HG03039 (cell line): ENCODE data around the gene PSENEN.
A peak's percentile ranks its signal among the peaks of the same experiment; 100 is the strongest.
"Not testable (repeated sequence)": the region's sequence is repeated elsewhere in the genome, so short reads cannot be mapped to it uniquely, and the experiment has no call there.

Source experiments
- ATAC-seq: cut with Tn5 transposase; IDR thresholded peaks from one replicate; pipeline ENCODE4 v1.9.1; 2021; ENCODE audit warnings: mild to moderate bottlenecking, moderate library complexity; ENCODE audit not compliant: unreplicated experiment

PSENEN gene

DNA sequence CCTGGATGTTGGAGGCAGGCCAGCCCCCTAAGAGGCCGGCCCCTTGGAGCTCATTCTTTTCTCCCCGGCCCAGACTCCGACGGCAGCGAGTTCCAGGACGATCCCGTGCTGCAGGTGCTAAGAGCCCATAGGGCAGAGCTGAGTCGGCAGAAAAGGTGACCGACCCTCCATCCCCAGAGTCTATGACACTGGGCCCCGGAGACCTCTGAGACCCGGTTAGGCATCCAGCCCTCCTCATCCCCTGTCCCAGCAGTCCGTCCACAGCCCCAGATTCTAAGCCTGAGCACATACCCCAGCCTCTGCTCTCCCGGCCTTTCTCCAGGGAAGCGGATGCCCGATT lies 22.6 kb downstream of the PSENEN start:
- ATAC-seq: no peak

DNA sequence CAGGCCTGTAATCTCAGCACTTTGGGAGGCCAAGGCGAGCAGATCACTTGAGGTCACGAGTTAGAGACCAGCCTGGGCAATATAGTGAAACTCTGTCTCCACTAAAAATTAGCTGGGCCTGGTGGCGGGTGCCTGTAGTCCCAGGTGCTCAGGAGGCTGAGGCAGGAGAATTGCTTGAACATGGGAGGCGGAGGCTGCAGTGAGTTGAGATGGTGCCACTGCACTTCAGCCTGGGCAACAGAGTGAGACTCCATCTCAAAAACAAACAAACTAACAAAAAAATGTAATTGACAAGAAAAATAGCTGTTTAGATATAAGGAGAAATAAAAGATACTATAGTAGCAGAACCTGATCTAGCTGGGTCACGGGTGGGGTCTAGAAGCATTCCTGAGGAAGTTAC lies 26.9 kb downstream of the PSENEN start:
- ATAC-seq: not testable (repeated sequence)

DNA sequence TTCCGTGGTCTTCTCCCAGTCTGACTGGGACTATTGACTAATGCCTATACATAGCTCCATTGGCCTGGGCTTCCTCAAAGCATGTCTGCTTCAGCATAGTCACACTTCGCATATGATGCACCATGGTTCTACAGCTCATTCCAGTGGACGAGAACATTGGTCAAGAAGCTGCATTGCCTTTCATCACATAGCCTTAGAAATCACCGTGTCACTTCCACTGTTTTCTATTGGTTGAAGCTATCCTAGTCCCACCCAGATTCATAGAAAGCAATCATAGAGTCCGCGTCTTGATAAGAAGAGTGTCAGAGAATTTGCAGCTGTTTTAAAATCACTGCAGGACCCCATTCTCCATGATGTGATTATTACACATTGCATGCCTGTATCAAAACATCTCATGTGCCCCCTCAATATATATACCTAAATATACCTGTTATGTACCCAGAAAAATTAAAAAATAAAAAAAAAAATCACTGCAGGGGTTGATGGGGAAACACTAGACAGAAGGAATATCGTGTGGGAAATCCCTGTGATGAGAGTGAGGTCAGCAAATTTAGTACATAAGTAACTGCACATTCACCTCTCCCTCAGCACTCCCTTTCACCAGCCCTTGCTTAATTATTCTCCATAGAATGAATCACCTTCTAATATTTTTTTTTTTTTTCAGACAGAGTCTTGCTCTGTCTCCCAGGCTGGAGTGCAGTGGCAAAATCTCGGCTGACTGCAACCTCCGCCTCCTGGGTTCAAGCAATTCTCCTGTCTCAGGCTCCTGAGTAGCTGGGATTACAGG lies 27.8 kb downstream of the PSENEN start:
- ATAC-seq: no peak

DNA sequence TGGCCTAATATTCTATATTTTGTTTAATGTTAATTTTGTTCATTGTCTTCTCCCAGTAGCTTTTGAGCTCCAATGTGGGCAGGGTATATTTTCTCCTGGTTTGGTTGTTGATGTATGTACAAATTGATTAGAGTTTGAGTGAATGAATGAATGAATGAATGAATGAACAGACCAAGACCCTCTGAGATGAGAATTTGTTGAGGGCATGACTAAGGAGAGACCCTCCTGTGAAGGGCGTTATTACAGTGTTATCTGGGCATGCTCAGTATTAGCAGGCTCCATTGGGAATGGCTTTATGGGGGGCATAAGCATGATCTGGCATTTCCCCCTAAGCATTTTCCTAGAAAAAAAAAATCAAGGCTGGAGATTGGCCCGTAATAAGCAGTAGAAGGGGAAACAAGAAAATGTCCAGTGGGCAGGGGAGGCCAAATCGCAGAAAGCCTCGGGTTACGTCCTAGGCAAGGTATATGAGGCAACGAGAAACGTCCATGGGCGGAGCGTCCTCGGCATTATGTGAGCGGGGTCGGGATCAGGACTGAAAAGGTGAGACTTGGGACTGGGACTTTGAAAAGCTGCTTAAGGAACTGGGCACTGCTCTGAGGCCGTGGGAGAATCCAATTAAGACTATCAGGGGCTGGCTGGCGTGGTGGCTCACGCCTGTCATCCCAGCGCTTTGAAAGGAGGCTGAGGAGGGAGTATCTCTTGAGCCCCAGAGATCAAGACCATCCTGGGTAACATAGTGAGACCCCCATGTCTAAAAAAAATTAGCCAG lies 29.0 kb downstream of the PSENEN start:
- ATAC-seq: no peak

DNA sequence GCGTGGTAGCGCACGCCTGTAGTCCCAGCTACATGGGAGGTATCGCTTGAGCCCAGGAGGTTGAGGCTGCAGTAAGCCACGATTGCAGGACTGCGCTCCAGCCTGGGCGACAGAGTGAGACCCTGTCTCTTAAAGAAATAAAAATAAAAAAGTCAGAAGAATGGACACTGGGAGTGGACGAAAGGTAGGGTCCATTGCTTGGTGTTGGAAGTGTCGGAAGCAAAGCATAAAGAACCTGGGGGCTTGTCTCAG lies 29.5 kb downstream of the PSENEN start:
- ATAC-seq: no peak

DNA sequence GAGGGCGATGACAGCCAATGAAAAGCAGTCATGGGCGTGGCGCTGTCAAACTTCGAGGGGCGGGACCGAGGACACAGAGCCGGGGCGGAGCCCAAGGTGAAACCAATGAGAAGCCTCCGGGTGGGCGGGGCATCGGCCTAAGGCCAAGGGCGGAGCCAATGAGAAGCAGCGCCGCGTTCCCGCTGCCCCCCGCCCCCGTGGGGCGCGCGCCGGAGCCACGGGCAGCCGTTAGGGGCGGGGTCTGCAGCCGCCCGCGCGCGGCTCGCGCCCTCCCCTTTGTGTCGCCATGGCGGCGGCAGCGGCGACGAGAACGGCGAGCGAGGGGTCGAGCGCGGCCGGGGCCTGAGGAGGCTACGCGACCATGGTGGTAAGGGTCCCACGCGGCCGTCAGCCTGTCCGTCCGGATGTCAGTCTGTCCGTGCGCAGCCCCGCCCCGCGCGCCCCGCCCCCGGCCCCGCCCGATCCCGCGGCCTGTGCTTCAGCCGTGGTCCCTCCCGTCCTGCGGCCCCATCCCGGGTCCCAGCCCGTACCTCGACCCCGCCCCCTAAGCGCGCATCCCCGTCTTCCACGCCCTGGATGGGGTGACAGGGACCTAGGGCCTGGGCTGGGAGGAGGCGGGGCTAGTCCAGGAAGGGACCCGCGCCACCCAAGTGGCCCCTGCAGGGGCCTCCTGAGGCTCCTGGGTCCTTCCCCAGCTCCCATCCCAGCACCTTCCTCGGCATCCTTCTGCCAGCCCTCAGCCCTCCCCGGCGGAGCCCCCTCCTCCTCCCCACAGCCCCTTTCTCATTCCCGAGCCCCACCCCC lies 30.0 kb downstream of the PSENEN start, which contains the start of gene ARHGAP33:
ARHGAP33 (plus strand) TSS at position 267 of the 804 bp plus-strand sequence; CDS start at position 362, 95 bp downstream.
- ATAC-seq: peak; percentile 87

DNA sequence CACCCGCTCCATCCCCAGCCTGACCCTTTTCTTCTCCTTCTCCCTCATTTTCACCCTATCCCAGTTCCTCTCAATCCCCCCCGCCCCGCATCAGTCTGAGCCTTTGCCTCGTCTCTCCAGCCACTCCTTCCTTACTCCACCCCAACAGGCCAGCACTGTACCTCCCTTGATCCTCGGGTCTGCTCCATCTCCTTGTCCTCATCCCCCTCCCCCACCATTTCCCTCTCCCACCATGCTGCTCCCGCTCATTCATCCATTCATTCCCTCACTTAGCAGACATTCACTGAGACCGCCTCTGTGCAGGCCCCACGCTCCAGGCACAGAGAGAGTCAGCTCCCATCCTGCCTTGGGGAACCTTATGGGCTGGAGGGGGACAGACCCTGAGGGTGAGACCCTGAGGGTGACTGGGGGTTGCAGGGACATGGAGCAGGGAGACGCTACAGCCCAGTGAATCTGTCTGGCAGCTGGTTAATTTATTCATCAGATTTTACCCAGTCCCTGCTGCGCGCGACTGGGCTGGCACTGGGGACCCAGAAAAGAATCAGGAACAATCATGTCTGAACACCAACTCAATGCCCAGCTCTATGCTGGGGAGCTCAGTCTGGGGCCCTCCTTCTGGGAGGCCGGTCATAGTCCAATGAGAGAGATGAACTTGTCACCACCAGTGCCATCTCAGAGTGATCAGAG lies 30.8 kb downstream of the PSENEN start:
- ATAC-seq: no peak

DNA sequence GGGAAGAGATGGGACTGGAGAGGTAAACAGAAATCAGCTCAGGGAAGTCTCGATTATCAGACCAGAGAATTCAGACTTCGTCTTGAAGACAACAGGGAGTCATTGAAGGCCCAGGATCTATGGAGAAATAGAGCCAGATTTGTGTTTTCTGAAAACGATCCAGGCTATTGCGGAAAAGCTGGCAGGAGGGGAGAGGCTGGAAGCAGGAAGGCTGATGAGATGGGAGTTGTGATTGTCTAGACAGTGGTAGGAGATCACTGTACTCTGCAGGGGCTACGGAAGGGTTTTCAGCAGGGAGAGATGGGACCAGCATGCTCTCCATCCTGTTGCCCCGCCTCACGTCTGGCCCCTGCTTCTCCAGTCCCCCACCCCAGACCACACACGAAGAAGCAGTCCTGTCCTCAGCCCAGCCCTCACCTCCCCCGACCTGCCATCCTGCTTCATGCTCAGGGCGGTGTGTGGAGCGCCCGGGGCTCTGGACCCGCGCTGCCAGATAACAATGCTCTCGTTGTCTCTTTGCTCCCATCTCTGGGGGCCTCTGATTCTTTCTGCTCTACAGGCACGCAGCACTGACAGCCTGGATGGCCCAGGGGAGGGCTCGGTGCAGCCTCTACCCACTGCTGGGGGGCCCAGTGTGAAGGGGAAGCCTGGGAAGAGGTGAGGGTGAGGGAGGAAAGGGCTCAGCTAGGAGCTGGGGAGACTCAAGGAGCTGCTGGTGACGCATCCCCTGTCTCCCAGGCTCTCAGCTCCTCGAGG lies 31.8 kb downstream of the PSENEN start:
- no peak for ATAC-seq

DNA sequence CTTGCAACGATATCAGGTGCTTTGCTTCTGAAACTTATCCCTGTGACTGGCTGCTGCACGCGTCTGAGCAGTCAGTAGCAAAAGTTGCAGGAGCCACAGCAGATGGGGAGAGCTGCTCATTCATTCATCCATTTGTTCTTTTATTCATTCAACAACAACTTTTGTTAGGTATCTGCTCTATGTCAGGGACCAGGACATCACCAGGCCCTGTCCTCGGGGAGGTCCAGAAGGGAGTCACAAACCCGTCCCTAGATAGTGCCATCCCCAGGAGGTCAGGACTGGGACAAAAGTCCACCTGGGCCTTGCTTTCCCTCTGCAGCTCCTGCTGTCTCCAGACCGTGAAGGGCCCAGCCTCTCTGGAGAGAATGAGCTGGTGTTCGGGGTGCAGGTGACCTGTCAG lies 32.5 kb downstream of the PSENEN start:
- no peak for ATAC-seq

DNA sequence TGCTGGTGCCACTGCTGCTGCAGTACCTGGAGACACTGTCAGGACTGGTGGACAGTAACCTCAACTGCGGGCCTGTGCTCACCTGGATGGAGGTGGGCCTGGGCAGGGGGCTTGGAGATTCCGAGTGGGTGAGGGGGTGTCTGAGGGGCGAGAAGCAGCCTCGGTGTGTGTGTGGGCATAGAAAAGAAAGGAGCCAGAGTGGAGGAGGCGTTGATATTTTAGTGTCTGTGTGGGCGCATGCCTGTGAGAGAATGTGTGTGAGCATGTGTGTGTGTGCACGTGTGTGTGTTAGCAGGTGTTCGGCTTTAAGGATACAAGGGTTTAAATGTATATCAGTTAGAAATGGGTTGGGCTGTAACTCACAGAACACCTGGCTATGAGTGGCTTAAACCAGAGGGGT lies 33.6 kb downstream of the PSENEN start:
- no peak for ATAC-seq

DNA sequence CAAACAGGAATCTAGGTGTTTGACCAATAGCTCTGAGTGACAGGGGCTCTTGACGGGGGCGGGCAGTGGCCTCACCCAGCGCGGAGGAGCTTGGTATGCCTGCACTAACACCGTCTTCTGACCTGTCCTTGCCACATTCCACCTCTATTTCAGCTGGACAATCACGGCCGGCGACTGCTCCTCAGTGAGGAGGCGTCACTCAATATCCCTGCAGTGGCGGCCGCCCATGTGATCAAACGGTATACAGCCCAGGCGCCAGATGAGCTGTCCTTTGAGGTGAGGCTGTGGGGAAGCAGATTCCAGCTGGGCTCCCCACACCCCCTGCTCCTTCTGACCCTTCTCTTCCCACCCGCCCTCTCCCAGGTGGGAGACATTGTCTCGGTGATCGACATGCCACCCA lies 34.6 kb downstream of the PSENEN start:
- ATAC-seq: no peak

DNA sequence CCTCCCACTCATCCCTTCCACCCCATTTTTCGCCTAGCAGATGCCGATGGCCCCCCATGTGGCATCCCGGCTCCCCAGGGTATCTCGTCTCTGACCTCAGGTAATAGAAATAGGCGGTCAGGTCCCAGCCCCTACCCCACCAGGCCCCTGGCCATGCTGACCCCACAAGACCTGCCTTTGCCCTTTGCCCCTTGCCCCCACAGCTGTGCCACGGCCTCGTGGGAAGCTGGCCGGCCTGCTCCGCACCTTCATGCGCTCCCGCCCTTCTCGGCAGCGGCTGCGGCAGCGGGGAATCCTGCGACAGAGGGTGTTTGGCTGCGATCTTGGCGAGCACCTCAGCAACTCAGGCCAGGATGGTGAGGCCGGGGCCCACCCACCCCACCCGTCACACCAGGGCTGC lies 35.3 kb downstream of the PSENEN start:
- ATAC-seq: no peak

DNA sequence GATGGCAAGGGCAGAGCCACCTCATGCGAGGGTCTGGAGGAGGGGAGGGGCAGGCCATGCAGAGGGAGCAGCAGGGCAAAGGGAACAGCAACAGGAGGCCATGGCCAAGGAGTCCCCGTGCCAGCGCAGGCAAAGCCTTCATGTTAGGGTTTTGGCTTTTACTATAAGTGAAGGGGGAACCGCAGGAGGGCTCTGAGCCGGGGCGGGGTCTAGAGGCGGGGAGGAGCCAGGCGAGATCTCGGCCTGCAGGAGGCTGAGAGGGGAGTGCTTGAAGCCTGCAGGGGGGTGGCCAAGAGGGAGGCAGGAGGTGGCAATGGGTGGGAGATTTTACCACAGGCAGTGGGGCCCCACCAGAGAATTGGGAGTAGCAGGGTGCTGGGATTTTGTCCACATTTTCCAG lies 36.2 kb downstream of the PSENEN start:
- no peak for ATAC-seq

DNA sequence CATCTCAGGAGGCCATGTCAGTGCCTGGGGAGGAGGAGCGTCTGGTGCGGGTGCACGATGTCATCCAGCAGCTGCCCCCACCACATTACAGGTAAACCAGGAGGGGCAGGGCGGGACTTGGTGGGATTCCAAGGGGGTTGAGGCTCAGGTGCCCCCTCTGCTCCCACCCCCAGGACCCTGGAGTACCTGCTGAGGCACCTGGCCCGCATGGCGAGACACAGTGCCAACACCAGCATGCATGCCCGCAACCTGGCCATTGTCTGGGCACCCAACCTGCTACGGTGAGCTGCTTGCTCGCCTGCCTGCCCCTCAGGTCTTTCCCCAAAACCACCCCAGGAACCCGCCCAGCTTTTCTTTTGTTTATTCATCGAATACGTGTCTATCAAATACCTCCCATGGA lies 37.1 kb downstream of the PSENEN start:
- ATAC-seq: no peak

DNA sequence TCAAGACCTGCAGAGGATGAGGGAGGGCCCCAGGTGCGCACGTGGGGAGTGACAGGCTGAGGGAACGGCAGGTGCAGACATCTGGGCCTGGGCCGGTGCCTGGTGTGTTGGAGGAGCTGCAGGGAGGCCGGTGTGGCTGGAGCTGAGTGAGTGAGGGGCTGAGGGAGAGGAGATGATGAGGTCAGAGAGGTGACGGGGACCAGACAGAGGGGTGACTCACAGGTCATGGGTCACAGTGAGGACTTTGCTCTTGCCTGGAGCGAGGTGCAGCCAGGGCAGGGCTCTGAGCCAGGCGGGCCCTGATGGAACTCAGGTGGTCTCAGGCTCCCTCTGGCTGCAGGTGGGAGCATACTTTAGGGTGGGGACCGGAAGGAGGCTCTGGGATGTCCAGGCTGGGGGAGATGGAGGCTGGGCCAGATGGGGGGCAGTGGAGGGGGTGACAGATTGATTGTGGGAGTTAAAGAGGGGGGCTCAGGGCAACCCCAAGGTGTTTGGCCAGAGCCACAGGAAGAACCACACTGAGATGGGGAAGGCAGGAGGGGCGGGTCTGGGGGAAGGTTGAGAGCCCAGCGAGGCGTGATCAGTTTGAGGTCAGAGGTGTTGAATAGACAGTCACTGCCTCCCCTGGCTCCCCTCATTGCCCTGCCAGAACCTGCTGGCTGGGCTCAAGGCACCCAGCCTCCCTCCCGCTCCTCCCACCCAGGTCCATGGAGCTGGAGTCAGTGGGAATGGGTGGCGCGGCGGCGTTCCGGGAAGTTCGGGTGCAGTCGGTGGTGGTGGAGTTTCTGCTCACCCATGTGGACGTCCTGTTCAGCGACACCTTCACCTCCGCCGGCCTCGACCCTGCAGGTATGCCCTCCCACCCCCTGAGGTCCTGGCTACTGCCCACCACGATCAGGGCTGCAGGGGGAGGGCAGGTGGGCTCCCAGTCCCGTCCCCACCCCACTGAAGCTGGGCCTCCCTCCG lies 38.3 kb downstream of the PSENEN start:
- no peak for ATAC-seq

DNA sequence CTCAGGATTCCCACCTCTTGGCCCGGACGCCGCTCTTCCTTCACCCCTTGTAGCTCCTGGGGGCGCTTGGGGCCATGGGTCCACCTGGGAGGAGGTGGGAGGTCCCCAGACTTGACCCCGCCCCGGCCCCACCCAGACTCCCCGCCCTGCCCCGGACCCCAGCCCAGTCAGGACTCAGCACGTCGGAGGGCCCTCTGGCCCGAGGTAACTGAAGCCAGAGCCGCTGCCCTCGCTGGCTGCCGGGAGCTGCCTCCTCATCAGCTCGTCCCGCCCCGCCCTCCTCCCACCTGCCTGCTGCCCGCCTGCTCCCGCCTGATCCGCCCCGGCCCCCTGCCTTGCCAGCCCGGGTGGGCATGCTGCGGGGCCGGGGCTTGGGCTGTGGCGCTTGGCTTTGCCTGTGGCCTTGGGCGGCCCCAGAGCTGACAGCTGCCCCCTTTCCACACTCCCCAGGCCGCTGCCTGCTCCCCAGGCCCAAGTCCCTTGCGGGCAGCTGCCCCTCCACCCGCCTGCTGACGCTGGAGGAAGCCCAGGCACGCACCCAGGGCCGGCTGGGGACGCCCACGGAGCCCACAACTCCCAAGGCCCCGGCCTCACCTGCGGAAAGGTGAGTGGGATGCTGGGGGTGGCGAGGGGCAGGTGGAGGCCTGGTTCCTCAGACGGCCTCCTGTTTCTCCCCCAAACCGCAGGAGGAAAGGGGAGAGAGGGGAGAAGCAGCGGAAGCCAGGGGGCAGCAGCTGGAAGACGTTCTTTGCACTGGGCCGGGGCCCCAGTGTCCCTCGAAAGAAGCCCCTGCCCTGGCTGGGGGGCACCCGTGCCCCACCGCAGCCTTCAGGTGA lies 39.3 kb downstream of the PSENEN start:
- ATAC-seq: no peak

DNA sequence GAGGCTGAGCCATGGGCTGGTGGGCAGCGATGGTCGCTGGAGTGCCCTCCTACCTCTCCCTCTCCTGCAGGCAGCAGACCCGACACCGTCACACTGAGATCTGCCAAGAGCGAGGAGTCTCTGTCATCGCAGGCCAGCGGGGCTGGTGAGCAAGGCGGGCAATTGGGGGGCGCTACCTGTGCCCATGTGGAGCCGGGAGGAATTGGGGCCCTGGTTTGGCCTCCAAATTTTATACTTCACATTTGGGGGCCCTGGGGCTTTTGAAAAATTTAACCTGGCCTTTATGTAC lies 39.8 kb downstream of the PSENEN start:
- no peak for ATAC-seq

DNA sequence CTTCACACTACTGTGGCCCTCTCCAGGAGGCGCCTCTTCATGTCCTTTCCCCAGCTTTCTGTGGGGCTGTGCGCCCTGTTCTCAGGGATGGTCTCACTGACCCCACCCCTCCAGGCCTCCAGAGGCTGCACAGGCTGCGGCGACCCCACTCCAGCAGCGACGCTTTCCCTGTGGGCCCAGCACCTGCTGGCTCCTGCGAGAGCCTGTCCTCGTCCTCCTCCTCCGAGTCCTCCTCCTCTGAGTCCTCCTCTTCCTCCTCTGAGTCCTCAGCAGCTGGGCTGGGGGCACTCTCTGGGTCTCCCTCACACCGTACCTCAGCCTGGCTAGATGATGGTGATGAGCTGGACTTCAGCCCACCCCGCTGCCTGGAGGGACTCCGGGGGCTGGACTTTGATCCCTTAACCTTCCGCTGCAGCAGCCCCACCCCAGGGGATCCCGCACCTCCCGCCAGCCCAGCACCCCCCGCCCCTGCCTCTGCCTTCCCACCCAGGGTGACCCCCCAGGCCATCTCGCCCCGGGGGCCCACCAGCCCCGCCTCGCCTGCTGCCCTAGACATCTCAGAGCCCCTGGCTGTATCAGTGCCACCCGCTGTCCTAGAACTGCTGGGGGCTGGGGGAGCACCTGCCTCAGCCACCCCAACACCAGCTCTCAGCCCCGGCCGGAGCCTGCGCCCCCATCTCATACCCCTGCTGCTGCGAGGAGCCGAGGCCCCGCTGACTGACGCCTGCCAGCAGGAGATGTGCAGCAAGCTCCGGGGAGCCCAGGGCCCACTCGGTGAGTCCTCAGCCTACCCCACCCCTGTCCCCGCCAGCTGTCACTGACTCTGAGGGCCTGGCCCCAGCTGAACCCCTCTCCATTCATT lies 41.1 kb downstream of the PSENEN start:
- no peak for ATAC-seq
